Measurements from ENCODE around the gene CXCR4. TPM values are rescaled to one million over a fixed set of nuclear protein-coding genes. Genes with fewer than 3 reads are reported as not detected.
A peak's percentile ranks its signal among the peaks of the same experiment; 100 is the strongest.
"Not testable (repeated sequence)": the region's sequence is repeated elsewhere in the genome, so short reads cannot be mapped to it uniquely, and the experiment has no call there.

The CXCR4 gene
- total and polyA plus RNA-seq, 2 experiments from 2014 or later, result 1.1 to 2.4 TPM

GRCh38 chr2:136093583-136093982 lies 24.4 kb downstream of the CXCR4 start:
- Histone ChIP-seq H3K9me3 (ENCODE audit: low read depth) (no peaks in the 10 kb centered on the region), H3K27me3 (no peaks in the 10 kb centered on the region), H3K36me3 (no peaks in the 10 kb centered on the region), H3K4me3 (no peak overlapping the region), H3K27ac (no peak overlapping the region), H3K4me1 (ENCODE audit: low read depth) (no peaks in the 10 kb centered on the region)
- DNase-seq (ENCODE audit: low read depth in 1 of 2, low spot score in 1 of 2), result no peak
- TF ChIP-seq CTCF (IDR thresholded peaks at IDR 0.05; ENCODE audit: low read depth, low read length), result no peak

- Histone ChIP-seq H3K27ac (no peak overlapping the region), H3K4me1 (ENCODE audit: low read depth) (no peaks in the 10 kb centered on the region), H3K27me3 (no peaks in the 10 kb centered on the region), H3K36me3 (no peaks in the 10 kb centered on the region), H3K4me3 (no peak overlapping the region), H3K9me3 (ENCODE audit: low read depth) (no peaks in the 10 kb centered on the region)
- DNase-seq (ENCODE audit: low read depth in 1 of 2, low spot score in 1 of 2), result no peak
- TF ChIP-seq CTCF (IDR thresholded peaks at IDR 0.05; ENCODE audit: low read depth, low read length), result no peak
Observed at GRCh38 chr2:136091899-136092298, 26.1 kb downstream of the CXCR4 start.

GRCh38 chr2:136087901-136088460 lies 30.0 kb downstream of the CXCR4 start:
- H3K27ac ChIP-seq; DNase-seq (ENCODE audit: low read depth in 1 of 2, low spot score in 1 of 2): not testable (repeated sequence)

GRCh38 chr2:136086253-136087016 lies 31.5 kb downstream of the CXCR4 start:
- no peaks in the 10 kb centered on the region for H3K4me1 ChIP-seq (ENCODE audit: low read depth)
- H3K27me3 ChIP-seq, result no peaks in the 10 kb centered on the region
- TF ChIP-seq CTCF (IDR thresholded peaks at IDR 0.05; ENCODE audit: low read depth, low read length), result no peak
- peak in 1 of 2 donors; percentile 14 for DNase-seq (ENCODE audit: low read depth in 1 of 2, low spot score in 1 of 2)
- no peak overlapping the region for H3K27ac ChIP-seq
- H3K36me3 ChIP-seq, result no peaks in the 10 kb centered on the region
- H3K4me3 ChIP-seq, result no peak overlapping the region
- no peaks in the 10 kb centered on the region for H3K9me3 ChIP-seq (ENCODE audit: low read depth)

More at GRCh38 chr2:136087901-136088460, 30.0 kb downstream of the CXCR4 start:
- H3K9me3 ChIP-seq (ENCODE audit: low read depth); H3K27me3 ChIP-seq; H3K36me3 ChIP-seq; H3K4me3 ChIP-seq; H3K4me1 ChIP-seq (ENCODE audit: low read depth): not testable (repeated sequence)

- Histone ChIP-seq H3K4me1 (ENCODE audit: low read depth) (no peaks in the 10 kb centered on the region), H3K36me3 (no peaks in the 10 kb centered on the region), H3K27me3 (no peaks in the 10 kb centered on the region), H3K27ac (no peak overlapping the region), H3K9me3 (ENCODE audit: low read depth) (no peaks in the 10 kb centered on the region), H3K4me3 (no peak overlapping the region)
- no peak for TF ChIP-seq CTCF (IDR thresholded peaks at IDR 0.05; ENCODE audit: low read depth, low read length)
- DNase-seq (ENCODE audit: low read depth in 1 of 2, low spot score in 1 of 2), result no peak
Observed at GRCh38 chr2:136085453-136086209, 32.3 kb downstream of the CXCR4 start.
